ENCODE data around the gene CELA3A. TPM values are rescaled to one million over a fixed set of nuclear protein-coding genes. Genes with fewer than 3 reads are reported as not detected.
"Not testable (repeated sequence)": the region's sequence is repeated elsewhere in the genome, so short reads cannot be mapped to it uniquely, and the experiment has no call there.

CELA3A gene
- total RNA-seq, 1 donor from 2014 or later = not detected

DNA sequence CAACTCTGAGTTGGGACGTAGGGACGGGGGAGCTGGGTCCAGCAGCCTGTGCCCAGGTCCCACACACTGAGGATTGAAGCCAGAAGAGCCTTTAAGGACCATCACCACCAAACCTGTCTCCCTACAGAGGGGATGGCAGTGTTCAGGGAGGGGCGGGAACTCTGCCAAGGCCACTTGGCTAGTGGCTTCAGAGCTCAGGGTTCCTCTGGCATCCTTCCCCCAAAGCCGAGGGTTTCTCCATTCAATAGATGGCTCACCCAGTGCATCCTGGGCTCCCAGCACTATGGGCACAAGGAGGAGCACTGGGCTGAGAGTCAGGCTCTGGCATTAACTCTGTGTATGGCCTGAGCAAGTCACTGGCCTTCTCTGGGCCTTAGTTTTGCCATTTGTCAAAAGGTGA lies 20.2 kb upstream of the CELA3A start:
- not testable (repeated sequence) for DNase-seq (ENCODE audit: low spot score)

GRCh38 chr1:21982122-21982521 lies 19.3 kb upstream of the CELA3A start:
- DNase-seq (ENCODE audit: low spot score) = not testable (repeated sequence)

- not testable (repeated sequence) for DNase-seq (ENCODE audit: low spot score)
These were observed 17.9 kb upstream of the CELA3A start for GRCh38 chr1:21983539-21983938.

DNA sequence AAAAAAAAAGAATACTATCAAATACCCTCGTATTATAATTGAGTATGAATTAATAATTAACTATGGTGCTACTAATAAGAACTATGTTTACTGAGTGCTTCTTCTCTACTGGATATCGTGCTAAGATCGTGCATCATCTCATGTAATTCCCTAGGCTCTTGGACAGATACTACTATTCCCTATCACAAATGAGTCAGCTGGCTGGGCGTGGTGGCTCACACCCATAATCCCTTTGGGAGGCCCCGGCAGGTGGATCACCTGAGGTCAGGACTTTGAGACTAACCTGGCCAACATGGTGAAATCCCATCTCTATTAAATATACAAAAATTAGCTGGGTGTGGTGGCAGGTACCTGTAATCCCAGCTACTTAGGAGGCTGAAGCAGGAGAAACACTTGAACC lies 15.6 kb upstream of the CELA3A start:
- not testable (repeated sequence) for DNase-seq (ENCODE audit: low spot score)

DNA sequence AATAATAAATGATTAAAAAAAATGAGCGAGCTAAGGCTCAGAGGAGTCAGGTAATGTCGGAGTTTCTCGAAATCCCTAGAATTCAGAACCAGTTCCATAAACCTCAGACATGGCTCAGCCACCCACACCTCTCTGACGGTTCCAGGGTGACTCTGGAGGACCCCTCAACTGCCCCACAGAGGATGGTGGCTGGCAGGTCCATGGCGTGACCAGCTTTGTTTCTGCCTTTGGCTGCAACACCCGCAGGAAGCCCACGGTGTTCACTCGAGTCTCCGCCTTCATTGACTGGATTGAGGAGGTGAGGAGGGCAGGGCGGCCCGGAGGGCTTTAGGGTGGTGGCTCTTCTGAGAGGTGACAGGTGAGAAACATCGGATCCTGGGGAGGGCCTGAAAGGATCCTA lies 15.1 kb upstream of the CELA3A start:
- DNase-seq (ENCODE audit: low spot score) = not testable (repeated sequence)

DNA sequence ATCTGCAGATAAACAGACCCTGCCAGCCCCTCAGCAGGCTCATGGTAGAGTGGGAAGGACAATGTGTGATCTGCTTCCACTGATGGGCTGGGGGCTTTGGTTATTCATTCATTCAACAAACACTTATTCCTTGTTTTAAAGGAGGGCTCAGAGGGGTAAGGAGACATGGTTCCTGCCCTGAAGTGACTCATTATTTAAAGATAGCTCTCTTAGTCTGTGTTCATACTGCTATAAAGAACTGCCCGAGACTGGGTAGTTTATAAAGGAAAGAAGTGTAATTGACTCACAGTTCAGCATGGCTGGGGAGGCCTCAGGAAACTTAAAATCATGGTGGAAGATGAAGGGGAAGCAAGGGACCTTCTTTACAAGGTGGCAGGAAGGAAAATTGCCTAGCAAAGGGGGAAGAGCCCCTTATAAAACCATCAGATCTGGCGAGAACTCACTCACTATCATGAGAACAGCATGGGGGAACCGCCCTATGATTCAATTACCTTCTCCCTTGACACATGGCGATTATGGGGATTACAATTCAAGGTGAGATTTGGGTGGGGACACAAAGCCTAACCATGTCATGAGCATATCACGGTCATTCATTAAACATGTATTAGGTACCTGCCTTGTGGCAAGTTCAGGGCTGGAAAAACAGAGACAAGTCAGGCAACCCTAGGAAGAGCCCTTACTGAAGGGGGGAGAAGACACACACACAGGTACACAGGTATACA lies 11.6 kb upstream of the CELA3A start:
- not testable (repeated sequence) for DNase-seq (ENCODE audit: low spot score)

- DNase-seq (ENCODE audit: low spot score) = not testable (repeated sequence)
These were observed 9.3 kb upstream of the CELA3A start for GRCh38 chr1:21992186-21992585.

DNA sequence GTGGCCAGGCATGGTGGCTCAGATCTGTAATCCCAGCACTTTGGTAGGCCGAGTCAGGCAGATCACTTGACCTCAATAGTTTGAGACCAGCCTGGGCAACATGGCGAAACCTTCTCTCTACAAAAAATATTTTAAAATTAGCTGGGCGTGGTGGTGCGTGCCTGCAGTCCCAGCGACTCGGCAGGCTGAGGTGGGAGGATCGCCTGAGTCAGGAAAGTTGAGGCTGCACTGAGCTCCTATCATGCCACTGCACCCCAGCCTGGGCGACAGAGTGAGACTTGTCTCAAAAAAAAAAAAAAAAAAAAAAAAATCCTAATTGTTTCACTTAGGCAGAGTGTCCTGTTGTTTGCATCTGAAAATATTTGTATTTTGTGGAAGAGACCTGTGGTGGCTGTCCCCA lies 6.7 kb upstream of the CELA3A start:
- DNase-seq (ENCODE audit: low spot score) = not testable (repeated sequence)

DNA sequence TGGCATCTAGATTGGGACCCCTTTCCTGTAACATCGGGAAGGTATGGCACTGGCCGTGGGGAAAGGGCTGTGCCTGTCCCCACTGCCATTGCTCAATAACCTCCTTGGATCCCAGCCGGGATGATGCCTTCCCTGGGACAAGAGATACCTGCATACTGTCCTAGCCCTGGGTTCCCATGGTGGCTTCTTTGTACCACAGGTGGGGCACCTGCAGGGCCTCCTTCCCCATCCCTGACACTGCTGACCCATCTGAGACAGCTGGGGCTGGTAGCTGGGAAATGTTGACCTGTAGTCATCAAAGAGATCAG lies 4.8 kb upstream of the CELA3A start:
- not testable (repeated sequence) for DNase-seq (ENCODE audit: low spot score)

GRCh38 chr1:21997891-21998623 lies 3.4 kb upstream of the CELA3A start:
- not testable (repeated sequence) for DNase-seq (ENCODE audit: low spot score)

GRCh38 chr1:21998624-21999294 lies 2.7 kb upstream of the CELA3A start:
- DNase-seq (ENCODE audit: low spot score) = not testable (repeated sequence)

GRCh38 chr1:21999645-22000044 lies 1.8 kb upstream of the CELA3A start:
- DNase-seq (ENCODE audit: low spot score) = peak; percentile 63

DNA sequence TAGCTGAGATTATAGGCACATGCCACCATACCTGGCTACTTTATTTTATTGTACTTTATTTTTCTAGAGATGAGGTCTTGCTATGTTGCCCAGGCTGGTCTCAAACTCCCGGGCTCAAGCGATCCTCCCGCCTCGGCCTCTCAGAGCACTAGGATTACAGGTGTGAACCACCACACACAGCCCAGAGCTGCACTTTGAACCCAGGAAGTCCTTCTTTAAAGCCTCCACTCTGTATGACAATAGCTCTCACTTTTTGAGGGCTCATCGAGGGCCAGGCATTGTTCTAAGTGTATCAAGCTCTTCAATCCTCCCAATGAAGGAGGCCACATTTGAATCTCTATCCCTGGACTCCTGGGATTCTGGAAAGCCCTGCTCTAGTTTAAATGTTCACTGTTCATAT lies 1.0 kb downstream of the CELA3A start:
- DNase-seq (ENCODE audit: low spot score) = not testable (repeated sequence)

DNA sequence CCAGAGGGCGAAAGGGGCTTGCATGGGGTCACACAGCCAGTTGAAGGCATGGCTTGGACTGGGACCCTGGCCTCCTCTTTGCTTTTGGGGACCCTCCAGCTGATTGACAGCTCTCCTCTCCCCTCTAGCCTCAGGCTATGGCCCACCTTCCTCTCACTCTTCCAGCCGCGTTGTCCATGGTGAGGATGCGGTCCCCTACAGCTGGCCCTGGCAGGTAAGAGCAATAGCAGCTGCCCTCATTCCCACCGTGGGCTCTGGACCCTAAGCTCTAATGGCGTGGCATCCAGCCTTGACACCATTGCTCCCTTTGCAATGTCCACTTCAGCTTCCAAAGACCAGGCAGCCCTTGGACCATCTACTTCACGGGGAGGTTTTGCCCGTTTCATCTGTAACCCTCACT lies 1.4 kb downstream of the CELA3A start:
- not testable (repeated sequence) for DNase-seq (ENCODE audit: low spot score)

- DNase-seq (ENCODE audit: low spot score) = not testable (repeated sequence)
These were observed 2.5 kb downstream of the CELA3A start for GRCh38 chr1:22003959-22004358.

GRCh38 chr1:22005261-22006149 lies 4.0 kb downstream of the CELA3A start:
- DNase-seq (ENCODE audit: low spot score) = not testable (repeated sequence)

DNA sequence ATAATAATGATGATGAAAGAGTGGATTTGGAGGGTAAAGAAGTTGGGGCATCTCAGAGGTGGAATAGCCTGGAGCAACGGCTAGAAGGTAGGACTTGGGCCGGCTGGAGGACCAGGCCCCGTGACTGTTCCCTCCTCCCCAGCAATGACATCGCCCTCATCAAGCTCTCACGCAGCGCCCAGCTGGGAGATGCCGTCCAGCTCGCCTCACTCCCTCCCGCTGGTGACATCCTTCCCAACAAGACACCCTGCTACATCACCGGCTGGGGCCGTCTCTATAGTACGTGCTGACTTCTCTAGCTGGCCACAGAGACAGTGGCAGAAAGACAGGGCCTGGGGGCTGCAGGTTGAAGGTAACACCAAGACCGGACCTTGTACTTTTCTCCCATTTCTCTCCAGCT lies 5.3 kb downstream of the CELA3A start:
- DNase-seq (ENCODE audit: low spot score) = not testable (repeated sequence)

GRCh38 chr1:22007262-22007661 lies 5.8 kb downstream of the CELA3A start:
- DNase-seq (ENCODE audit: low spot score) = not testable (repeated sequence)

- not testable (repeated sequence) for DNase-seq (ENCODE audit: low spot score)
These were observed 8.1 kb downstream of the CELA3A start for GRCh38 chr1:22009566-22009965.

DNA sequence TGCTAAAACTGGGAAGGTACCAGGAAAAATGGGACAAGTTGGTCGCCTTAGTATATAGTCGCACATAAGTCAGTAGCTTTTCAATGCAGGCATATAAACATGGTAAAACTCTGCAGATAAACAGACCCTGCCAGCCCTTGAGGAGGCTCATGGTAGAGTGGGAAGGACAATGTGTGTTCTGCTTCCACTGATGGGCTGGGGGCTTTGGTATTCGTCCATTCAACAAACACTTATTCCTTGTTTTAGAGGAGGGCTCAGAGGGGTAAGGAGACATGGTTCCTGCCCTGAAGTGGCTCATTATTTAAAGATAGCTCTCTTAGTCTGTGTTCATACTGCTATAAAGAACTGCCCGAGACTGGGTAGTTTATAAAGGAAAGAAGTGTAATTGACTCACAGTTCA lies 11.3 kb downstream of the CELA3A start:
- not testable (repeated sequence) for DNase-seq (ENCODE audit: low spot score)

DNA sequence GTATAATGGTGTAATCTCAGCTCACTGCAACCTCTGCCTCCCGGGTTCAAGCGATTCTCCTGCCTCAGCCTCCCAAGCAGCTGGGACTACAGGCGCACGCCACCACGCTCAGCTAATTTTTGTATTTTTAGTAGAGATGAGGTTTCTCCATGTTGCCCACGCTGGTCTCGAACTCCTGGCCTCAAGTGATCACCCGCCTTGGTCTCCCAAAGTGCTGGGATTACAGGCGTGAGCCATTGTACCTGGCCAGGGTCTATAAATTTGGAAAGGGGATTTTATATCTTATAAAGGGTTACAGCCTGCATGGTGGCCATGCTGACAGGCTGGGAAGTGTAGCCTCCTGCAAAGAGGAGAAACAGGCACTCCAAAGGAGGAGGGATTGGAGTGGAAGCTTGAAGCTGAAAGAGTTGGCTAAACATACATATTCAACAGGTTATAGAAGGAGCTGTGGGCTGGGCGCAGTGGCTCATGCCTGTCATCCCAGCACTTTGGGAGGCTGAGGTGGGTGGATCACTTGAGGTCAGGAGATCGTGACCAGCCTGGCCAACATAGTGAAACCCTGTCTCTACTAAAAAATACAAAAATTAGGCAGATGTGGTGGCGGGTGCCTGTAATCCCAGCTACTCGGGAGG lies 13.2 kb downstream of the CELA3A start:
- DNase-seq (ENCODE audit: low spot score) = not testable (repeated sequence)

Data from umbilical cord (tissue), 2 donors.